SK-N-SH (cell line): ENCODE measurements around the gene RFX3.

Experiments
- CTCF ChIP-seq: fragments of 200-600 bp; sonication (generic); IDR thresholded peaks from 2 replicates; pipeline ENCODE4 v1.6.1; 2017; ENCODE audit warnings: antibody characterized with exemption, mild to moderate bottlenecking, moderate library complexity
- ELF1 ChIP-seq: IDR thresholded peaks from 2 replicates; pipeline ENCODE4 v1.4.0; 2012
- EP300 ChIP-seq, 2 experiments: IDR thresholded peaks; 2 replicates each; pipeline versions ENCODE4 v1.4.0 to v1.6.1; 2012; ENCODE audit warnings: borderline replicate concordance in 1 of 2, low read depth in 1 of 2, low read length in 1 of 2
- GABPA ChIP-seq: IDR thresholded peaks from 2 replicates; pipeline ENCODE4 v1.4.0; 2012; ENCODE audit warnings: low read depth, mild to moderate bottlenecking
- JUND ChIP-seq: IDR thresholded peaks from 2 replicates; pipeline ENCODE4 v1.4.0; 2012
- MXI1 ChIP-seq: IDR thresholded peaks from 2 replicates; pipeline ENCODE4 v1.6.1; 2012; ENCODE audit warnings: mild to moderate bottlenecking, low read depth, low read length, improper control_type of control experiment
- NFIC ChIP-seq: IDR thresholded peaks from 2 replicates; pipeline ENCODE4 v1.4.0; 2012; ENCODE audit warnings: borderline replicate concordance
- POLR2AphosphoS5 ChIP-seq: IDR thresholded peaks from 2 replicates; pipeline ENCODE4 v1.6.1; 2012; ENCODE audit warnings: low read depth, low read length
- RAD21 ChIP-seq: IDR thresholded peaks from 2 replicates; pipeline ENCODE4 v1.6.1; 2012; ENCODE audit warnings: mild to moderate bottlenecking, low read length
- SMC3 ChIP-seq: IDR thresholded peaks from 2 replicates; pipeline ENCODE4 v1.6.1; 2012; ENCODE audit warnings: low read depth, low read length, improper control_type of control experiment
- TAF1 ChIP-seq: IDR thresholded peaks from 2 replicates; pipeline ENCODE4 v1.6.1; 2012; ENCODE audit warnings: low read depth, mild to moderate bottlenecking, low read length, moderate library complexity, borderline replicate concordance
- TF ChIP-seq, protein P1 (sequence below): IDR thresholded peaks from 2 replicates; pipeline ENCODE4 v1.4.0; 2012; ENCODE audit warnings: low read depth
- TF ChIP-seq, protein P2 (sequence below): IDR thresholded peaks from 2 replicates; pipeline ENCODE4 v1.4.0; 2012; ENCODE audit warnings: low read depth, borderline replicate concordance
- TF ChIP-seq, protein P3 (sequence below): IDR thresholded peaks from 2 replicates; pipeline ENCODE4 v1.4.0; 2012; ENCODE audit warnings: low read depth, borderline replicate concordance

- TF ChIP-seq CTCF (no peak), JUND (no peak), ELF1 (no peak), MXI1 (no peak), POLR2AphosphoS5 (no peak), EP300 (IDR thresholded peaks at IDR 0.05; ENCODE audit: borderline replicate concordance in 1 of 2, low read depth in 1 of 2, low read length in 1 of 2) (no peak), NFIC (no peak), GABPA (no peak), SMC3 (no peak), RAD21 (no peak), TAF1 (no peak)
- TF ChIP-seq, protein P1, sequence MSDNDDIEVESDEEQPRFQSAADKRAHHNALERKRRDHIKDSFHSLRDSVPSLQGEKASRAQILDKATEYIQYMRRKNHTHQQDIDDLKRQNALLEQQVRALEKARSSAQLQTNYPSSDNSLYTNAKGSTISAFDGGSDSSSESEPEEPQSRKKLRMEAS = no peak
- TF ChIP-seq, protein P2, sequence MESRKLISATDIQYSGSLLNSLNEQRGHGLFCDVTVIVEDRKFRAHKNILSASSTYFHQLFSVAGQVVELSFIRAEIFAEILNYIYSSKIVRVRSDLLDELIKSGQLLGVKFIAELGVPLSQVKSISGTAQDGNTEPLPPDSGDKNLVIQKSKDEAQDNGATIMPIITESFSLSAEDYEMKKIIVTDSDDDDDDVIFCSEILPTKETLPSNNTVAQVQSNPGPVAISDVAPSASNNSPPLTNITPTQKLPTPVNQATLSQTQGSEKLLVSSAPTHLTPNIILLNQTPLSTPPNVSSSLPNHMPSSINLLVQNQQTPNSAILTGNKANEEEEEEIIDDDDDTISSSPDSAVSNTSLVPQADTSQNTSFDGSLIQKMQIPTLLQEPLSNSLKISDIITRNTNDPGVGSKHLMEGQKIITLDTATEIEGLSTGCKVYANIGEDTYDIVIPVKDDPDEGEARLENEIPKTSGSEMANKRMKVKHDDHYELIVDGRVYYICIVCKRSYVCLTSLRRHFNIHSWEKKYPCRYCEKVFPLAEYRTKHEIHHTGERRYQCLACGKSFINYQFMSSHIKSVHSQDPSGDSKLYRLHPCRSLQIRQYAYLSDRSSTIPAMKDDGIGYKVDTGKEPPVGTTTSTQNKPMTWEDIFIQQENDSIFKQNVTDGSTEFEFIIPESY = no peak
- TF ChIP-seq, protein P3, sequence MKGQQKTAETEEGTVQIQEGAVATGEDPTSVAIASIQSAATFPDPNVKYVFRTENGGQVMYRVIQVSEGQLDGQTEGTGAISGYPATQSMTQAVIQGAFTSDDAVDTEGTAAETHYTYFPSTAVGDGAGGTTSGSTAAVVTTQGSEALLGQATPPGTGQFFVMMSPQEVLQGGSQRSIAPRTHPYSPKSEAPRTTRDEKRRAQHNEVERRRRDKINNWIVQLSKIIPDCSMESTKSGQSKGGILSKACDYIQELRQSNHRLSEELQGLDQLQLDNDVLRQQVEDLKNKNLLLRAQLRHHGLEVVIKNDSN = no peak
Measured at GRCh38 chr9:3474821-3475220, 51.0 kb downstream of the RFX3 start.
